ENCODE results near the gene ZMYND8. TPM values are rescaled to one million over a fixed set of nuclear protein-coding genes. Genes with fewer than 3 reads are reported as not detected.

The ZMYND8 gene
- polyA plus RNA-seq, 1 donor from 2014 or later = 16.8 TPM

GRCh38 chr20:47263465-47264084 lies 92.9 kb downstream of the ZMYND8 start:
- Histone ChIP-seq H2AFZ (ENCODE audit: low read depth, low read length) (no peak overlapping the region), H3K4me2 (ENCODE audit: low read length) (no peak overlapping the region)

GRCh38 chr20:47263080-47263464 lies 93.4 kb downstream of the ZMYND8 start:
- H3K27ac ChIP-seq (ENCODE audit: low read length) = no peak overlapping the region

More at GRCh38 chr20:47263465-47264084, 92.9 kb downstream of the ZMYND8 start:
- Histone ChIP-seq H3F3A (ENCODE audit: insufficient read depth, low read length, poor library complexity, severe bottlenecking) (no peaks in the 10 kb centered on the region), H3K4me3 (ENCODE audit: low read length) (no peak overlapping the region), H3K27ac (ENCODE audit: low read length) (no peak overlapping the region), H4K20me1 (ENCODE audit: insufficient read depth) (no peaks in the 10 kb centered on the region), H3K36me3 (ENCODE audit: insufficient read depth, low read length) (no peaks in the 10 kb centered on the region), H3K9me2 (ENCODE audit: insufficient read depth, low read length) (no peaks in the 10 kb centered on the region), H3K79me2 (replicated peaks; ENCODE audit: insufficient read depth, low read length) (no peaks in the 10 kb centered on the region), H3K9me3 (ENCODE audit: low read length) (no peaks in the 10 kb centered on the region), H3K27me3 (ENCODE audit: insufficient read depth, low read depth, low read length) (no peaks in the 10 kb centered on the region), H3K9ac (ENCODE audit: low read length) (no peak overlapping the region)
- TF ChIP-seq SMC3 (conservative IDR thresholded peaks at IDR 0.05; ENCODE audit: poor library complexity) = no peak
- TF ChIP-seq, protein P1, sequence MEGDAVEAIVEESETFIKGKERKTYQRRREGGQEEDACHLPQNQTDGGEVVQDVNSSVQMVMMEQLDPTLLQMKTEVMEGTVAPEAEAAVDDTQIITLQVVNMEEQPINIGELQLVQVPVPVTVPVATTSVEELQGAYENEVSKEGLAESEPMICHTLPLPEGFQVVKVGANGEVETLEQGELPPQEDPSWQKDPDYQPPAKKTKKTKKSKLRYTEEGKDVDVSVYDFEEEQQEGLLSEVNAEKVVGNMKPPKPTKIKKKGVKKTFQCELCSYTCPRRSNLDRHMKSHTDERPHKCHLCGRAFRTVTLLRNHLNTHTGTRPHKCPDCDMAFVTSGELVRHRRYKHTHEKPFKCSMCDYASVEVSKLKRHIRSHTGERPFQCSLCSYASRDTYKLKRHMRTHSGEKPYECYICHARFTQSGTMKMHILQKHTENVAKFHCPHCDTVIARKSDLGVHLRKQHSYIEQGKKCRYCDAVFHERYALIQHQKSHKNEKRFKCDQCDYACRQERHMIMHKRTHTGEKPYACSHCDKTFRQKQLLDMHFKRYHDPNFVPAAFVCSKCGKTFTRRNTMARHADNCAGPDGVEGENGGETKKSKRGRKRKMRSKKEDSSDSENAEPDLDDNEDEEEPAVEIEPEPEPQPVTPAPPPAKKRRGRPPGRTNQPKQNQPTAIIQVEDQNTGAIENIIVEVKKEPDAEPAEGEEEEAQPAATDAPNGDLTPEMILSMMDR (IDR thresholded peaks at IDR 0.05; ENCODE audit: poor library complexity, severe bottlenecking) = no peak
- TF ChIP-seq EP300 (conservative IDR thresholded peaks at IDR 0.05; ENCODE audit: poor library complexity, severe bottlenecking) = no peak
- TF ChIP-seq MXI1 (conservative IDR thresholded peaks at IDR 0.05; ENCODE audit: poor library complexity, severe bottlenecking) = no peak
- TF ChIP-seq RAD21 (conservative IDR thresholded peaks at IDR 0.05) = no peak
- TF ChIP-seq EZH2 (IDR thresholded peaks at IDR 0.05; ENCODE audit: borderline replicate concordance, insufficient read depth, low read length, poor library complexity, severe bottlenecking) = no peak
- TF ChIP-seq TAF1 (IDR thresholded peaks at IDR 0.05; ENCODE audit: low read depth) = no peak
- TF ChIP-seq, protein P2, sequence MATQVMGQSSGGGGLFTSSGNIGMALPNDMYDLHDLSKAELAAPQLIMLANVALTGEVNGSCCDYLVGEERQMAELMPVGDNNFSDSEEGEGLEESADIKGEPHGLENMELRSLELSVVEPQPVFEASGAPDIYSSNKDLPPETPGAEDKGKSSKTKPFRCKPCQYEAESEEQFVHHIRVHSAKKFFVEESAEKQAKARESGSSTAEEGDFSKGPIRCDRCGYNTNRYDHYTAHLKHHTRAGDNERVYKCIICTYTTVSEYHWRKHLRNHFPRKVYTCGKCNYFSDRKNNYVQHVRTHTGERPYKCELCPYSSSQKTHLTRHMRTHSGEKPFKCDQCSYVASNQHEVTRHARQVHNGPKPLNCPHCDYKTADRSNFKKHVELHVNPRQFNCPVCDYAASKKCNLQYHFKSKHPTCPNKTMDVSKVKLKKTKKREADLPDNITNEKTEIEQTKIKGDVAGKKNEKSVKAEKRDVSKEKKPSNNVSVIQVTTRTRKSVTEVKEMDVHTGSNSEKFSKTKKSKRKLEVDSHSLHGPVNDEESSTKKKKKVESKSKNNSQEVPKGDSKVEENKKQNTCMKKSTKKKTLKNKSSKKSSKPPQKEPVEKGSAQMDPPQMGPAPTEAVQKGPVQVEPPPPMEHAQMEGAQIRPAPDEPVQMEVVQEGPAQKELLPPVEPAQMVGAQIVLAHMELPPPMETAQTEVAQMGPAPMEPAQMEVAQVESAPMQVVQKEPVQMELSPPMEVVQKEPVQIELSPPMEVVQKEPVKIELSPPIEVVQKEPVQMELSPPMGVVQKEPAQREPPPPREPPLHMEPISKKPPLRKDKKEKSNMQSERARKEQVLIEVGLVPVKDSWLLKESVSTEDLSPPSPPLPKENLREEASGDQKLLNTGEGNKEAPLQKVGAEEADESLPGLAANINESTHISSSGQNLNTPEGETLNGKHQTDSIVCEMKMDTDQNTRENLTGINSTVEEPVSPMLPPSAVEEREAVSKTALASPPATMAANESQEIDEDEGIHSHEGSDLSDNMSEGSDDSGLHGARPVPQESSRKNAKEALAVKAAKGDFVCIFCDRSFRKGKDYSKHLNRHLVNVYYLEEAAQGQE (IDR thresholded peaks at IDR 0.05; ENCODE audit: borderline replicate concordance) = no peak
- TF ChIP-seq POLR2AphosphoS5 (IDR thresholded peaks at IDR 0.05) = no peak

More at GRCh38 chr20:47263080-47263464, 93.4 kb downstream of the ZMYND8 start:
- Histone ChIP-seq H3K9ac (ENCODE audit: low read length) (no peak overlapping the region), H2AFZ (ENCODE audit: low read depth, low read length) (no peak overlapping the region), H3K36me3 (ENCODE audit: insufficient read depth, low read length) (no peaks in the 10 kb centered on the region), H3K27me3 (ENCODE audit: insufficient read depth, low read depth, low read length) (no peaks in the 10 kb centered on the region), H3K9me3 (ENCODE audit: low read length) (no peaks in the 10 kb centered on the region), H4K20me1 (ENCODE audit: insufficient read depth) (no peaks in the 10 kb centered on the region), H3K4me3 (ENCODE audit: low read length) (no peak overlapping the region), H3K9me2 (ENCODE audit: insufficient read depth, low read length) (no peaks in the 10 kb centered on the region), H3K4me2 (ENCODE audit: low read length) (no peak overlapping the region), H3K79me2 (replicated peaks; ENCODE audit: insufficient read depth, low read length) (no peaks in the 10 kb centered on the region), H3F3A (ENCODE audit: insufficient read depth, low read length, poor library complexity, severe bottlenecking) (no peaks in the 10 kb centered on the region)
- TF ChIP-seq, protein P1 (IDR thresholded peaks at IDR 0.05; ENCODE audit: poor library complexity, severe bottlenecking) = no peak
- TF ChIP-seq EP300 (conservative IDR thresholded peaks at IDR 0.05; ENCODE audit: poor library complexity, severe bottlenecking) (no peak), SMC3 (conservative IDR thresholded peaks at IDR 0.05; ENCODE audit: poor library complexity) (no peak), POLR2AphosphoS5 (IDR thresholded peaks at IDR 0.05) (no peak), MXI1 (conservative IDR thresholded peaks at IDR 0.05; ENCODE audit: poor library complexity, severe bottlenecking) (no peak), TAF1 (IDR thresholded peaks at IDR 0.05; ENCODE audit: low read depth) (no peak)
- TF ChIP-seq, protein P2 (IDR thresholded peaks at IDR 0.05; ENCODE audit: borderline replicate concordance) = no peak
